ENCODE data around the gene HOXC10. TPM values are rescaled to one million over a fixed set of nuclear protein-coding genes. Genes with fewer than 3 reads are reported as not detected.

The HOXC10 gene
- total RNA-seq, 1 donor from 2014 or later = not detected

DNA sequence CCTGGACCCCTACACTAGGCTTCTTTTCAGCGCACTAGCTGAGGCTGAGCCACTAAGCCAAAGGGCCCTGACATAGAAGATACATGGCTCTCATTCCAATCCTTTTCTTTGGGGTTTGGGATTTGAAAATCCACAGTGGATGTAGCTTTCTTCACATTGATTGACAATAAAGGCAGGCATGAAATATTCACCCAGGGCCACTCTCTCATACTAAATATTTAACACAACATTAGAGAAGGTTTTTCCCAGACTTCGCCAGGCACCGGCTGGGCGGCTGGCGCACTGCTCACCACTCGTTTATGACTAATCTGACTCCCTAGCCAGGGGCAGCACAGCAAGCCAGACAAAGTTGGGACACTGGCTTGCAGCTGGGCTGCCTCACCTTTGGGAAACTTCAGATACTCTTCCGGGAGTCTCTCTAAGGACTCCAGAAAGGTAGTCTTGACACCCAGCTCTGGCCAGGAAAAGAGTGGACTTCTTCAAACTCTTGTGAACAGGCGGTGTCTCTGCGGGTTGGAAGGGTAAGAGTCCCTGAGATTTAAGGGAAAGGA lies 12.7 kb upstream of the HOXC10 start:
- H3K9me3 ChIP-seq = no peaks in the 10 kb centered on the region
- H3K27me3 ChIP-seq (ENCODE audit: low read depth) = peaks cover 98% of the 10 kb centered on the region
- no peak for ATAC-seq
- H3K36me3 ChIP-seq = no peaks in the 10 kb centered on the region
- no peak overlapping the region for H3K4me3 ChIP-seq
- TF ChIP-seq, protein P1, sequence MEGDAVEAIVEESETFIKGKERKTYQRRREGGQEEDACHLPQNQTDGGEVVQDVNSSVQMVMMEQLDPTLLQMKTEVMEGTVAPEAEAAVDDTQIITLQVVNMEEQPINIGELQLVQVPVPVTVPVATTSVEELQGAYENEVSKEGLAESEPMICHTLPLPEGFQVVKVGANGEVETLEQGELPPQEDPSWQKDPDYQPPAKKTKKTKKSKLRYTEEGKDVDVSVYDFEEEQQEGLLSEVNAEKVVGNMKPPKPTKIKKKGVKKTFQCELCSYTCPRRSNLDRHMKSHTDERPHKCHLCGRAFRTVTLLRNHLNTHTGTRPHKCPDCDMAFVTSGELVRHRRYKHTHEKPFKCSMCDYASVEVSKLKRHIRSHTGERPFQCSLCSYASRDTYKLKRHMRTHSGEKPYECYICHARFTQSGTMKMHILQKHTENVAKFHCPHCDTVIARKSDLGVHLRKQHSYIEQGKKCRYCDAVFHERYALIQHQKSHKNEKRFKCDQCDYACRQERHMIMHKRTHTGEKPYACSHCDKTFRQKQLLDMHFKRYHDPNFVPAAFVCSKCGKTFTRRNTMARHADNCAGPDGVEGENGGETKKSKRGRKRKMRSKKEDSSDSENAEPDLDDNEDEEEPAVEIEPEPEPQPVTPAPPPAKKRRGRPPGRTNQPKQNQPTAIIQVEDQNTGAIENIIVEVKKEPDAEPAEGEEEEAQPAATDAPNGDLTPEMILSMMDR (IDR thresholded peaks at IDR 0.05) = no peak
- H3K4me1 ChIP-seq = peaks cover 10% of the 10 kb centered on the region
- intact Hi-C loops (cut with DNase I) = no loop called here
- no peak overlapping the region for H3K27ac ChIP-seq
- no peak for DNase-seq

DNA sequence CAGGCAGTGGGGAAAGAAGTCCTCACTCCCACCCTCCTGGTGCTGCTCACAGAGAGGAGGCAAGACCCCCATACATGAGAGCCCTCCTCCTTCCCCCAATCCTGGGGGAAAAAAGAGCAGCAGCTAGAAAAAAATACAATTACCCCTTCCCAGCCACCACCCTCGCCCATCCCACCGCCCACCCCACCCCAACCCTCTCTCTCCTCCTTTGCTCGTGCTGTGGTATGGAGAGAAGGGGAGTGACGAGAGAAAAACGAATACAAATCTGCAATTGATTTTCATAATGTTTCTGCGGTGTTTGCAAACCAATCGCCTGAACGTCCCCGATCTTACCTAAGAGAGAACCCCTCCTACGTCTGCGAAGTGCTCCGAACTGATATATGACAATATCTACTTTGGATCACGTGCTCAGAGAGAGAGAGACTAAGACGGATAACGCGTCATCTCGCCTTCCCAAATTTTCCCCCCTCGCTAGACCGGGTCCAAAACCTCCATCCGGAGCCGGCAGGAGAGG lies 12.2 kb upstream of the HOXC10 start, which contains the start of gene HOXC11:
HOXC11 (plus strand) TSS at position 405 of the 514 bp plus-strand sequence. CDS start 116 bp downstream, outside the sequence.
- peaks cover 10% of the 10 kb centered on the region for H3K4me1 ChIP-seq
- no peaks in the 10 kb centered on the region for H3K9me3 ChIP-seq
- H3K36me3 ChIP-seq = no peaks in the 10 kb centered on the region
- TF ChIP-seq, protein P1 (IDR thresholded peaks at IDR 0.05) = no peak
- H3K27ac ChIP-seq = no peak within 1 kb of the TSS
- ATAC-seq = no peak
- H3K27me3 ChIP-seq (ENCODE audit: low read depth) = peaks cover 98% of the 10 kb centered on the region
- H3K4me3 ChIP-seq = no peak within 1 kb of the TSS
- no peak for DNase-seq
- intact Hi-C loops (cut with DNase I) = no loop called here

DNA sequence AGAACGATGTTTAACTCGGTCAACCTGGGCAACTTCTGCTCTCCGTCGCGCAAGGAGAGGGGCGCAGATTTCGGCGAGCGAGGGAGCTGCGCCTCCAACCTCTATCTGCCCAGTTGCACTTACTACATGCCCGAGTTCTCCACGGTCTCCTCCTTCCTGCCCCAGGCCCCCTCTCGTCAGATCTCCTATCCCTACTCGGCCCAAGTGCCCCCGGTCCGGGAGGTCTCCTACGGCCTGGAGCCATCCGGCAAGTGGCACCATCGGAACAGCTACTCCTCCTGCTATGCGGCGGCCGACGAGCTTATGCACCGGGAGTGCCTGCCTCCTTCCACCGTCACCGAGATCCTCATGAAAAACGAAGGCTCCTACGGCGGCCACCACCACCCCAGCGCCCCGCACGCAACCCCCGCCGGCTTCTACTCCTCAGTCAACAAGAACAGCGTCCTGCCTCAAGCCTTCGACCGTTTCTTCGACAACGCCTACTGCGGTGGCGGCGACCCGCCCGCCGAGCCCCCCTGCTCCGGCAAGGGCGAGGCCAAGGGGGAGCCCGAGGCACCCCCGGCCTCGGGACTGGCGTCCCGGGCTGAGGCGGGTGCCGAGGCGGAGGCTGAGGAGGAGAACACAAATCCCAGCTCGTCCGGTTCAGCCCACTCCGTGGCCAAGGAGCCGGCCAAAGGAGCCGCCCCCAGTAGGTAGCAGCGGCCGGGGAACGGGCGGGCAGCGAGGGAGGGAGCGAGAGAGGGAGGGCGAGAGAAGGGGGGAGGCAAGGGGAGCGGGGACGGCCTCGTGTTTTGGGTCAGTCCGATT lies 11.5 kb upstream of the HOXC10 start:
- TF ChIP-seq, protein P1 (IDR thresholded peaks at IDR 0.05) = no peak
- Histone ChIP-seq H3K27ac (no peak overlapping the region), H3K27me3 (ENCODE audit: low read depth) (peaks cover 98% of the 10 kb centered on the region), H3K36me3 (no peaks in the 10 kb centered on the region), H3K9me3 (no peaks in the 10 kb centered on the region), H3K4me3 (no peak overlapping the region), H3K4me1 (peaks cover 10% of the 10 kb centered on the region)
- ATAC-seq (peak in 1 of 2 donors; percentile 13), DNase-seq (no peak)
- intact Hi-C loops (cut with DNase I) = no loop called here

DNA sequence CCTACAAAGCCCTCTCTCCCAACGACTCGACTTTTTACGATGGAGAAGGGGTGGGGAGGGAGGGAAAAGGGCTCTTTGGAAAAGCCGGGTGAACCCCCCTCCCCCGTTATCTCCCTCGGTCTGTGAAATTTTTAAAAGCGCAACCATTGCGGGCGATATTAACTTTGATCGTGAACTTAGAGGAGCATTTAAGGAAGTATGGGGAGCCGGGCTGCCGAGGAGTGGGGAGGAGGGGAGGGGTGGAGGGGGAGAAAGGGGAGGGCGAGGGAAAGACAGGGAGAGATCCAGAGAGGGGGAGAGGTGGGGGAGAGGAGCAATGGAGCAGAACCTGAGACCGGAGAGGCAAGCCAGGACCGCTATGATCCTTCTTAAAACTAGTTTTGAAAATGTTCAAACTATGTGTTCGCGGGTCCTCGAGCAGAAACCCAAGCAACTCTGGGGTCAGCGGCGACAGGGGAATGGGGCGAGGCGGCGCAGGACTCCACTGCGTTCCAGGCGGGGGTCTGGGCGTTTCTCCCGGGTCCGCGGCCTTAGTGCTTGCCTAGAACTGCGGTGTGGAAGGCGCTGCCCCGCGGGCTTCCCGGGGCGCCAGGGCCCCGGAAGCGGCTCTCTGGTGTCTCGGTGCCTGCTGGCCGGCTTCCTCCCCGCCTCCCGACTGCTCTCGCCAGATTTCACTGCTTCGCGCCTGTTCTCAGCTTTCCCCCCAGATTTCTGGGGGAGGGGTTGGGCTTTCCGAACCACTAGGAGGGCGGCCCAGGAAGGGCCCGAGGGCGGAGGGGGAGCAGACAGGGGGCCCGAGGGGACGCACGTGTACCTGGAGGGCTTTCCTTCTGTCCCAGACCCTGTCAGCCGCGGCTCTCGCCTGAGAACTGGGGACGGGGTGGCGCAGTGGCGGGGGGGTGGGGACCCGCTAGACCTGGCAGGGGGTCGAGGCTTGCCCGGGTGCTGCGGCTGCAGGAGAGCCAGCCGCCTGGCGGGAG lies 10.6 kb upstream of the HOXC10 start, which contains the start of gene HOTAIR:
HOTAIR (minus strand) TSS at position 871 of the 980 bp plus-strand sequence.
- Histone ChIP-seq H3K27ac (no peak within 1 kb of the TSS), H3K4me3 (peak within 1 kb of the TSS; percentile 36), H3K36me3 (no peaks in the 10 kb centered on the region), H3K9me3 (no peaks in the 10 kb centered on the region), H3K4me1 (peaks cover 10% of the 10 kb centered on the region), H3K27me3 (ENCODE audit: low read depth) (peaks cover 98% of the 10 kb centered on the region)
- no peak for DNase-seq
- ATAC-seq = peak in 1 of 2 donors; percentile 31
- TF ChIP-seq, protein P1 (IDR thresholded peaks at IDR 0.05) = no peak
- intact Hi-C loops (cut with DNase I) = no loop called here

DNA sequence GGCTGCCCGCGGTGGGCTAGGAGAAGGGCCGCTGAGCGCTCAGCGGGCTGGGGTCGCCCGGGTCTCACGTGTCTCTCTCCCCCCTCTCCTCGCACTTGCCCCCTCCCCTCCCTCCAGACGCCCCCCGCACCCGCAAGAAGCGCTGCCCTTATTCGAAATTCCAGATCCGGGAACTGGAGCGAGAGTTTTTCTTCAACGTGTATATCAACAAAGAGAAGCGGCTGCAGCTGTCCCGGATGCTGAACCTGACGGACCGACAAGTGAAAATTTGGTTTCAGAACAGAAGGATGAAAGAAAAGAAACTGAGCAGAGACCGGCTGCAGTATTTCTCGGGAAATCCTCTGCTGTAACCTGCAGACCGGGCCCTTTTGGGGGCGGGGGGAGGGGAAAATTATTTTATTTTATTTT lies 9.9 kb upstream of the HOXC10 start:
- intact Hi-C loops (cut with DNase I) = no loop called here
- TF ChIP-seq, protein P1 (IDR thresholded peaks at IDR 0.05) = no peak
- Histone ChIP-seq H3K9me3 (no peaks in the 10 kb centered on the region), H3K4me1 (peaks cover 10% of the 10 kb centered on the region), H3K36me3 (no peaks in the 10 kb centered on the region), H3K27ac (no peak overlapping the region), H3K4me3 (peak overlapping the region; percentile 36), H3K27me3 (ENCODE audit: low read depth) (peaks cover 97% of the 10 kb centered on the region)
- DNase-seq = no peak
- ATAC-seq = no peak
